HCT116 (cell line): ENCODE measurements around the gene APOL4. TPM values are rescaled to one million over a fixed set of nuclear protein-coding genes. Genes with fewer than 3 reads are reported as not detected.

Experiments
- ATAC-seq: fragments of 200-7000 bp; cut with Tn5 transposase; 2 replicates; pipeline ENCODE4 v1.9.1; 2020; ENCODE audit warnings: mild to moderate bottlenecking, moderate library complexity
- BruUV-seq: library from RNA; stranded (reverse); fragments of 400-500 nt; replicated peaks from 2 replicates; lab custom pipeline; 2021; lab: Mats Ljungman, UMichigan
- CTCF ChIA-PET: fragments of 300-600 bp; sonication (Branson Sonifier 250); formaldehyde crosslinking; loops from one replicate; lab custom pipeline; 2021; ENCODE audit warnings: antibody characterized with exemption; lab: Charles Lee
- POLR2A ChIA-PET: fragments of 300-600, 350-600 bp; sonication (Branson Sonifier 250); formaldehyde crosslinking; loops from one replicate; lab custom pipeline; 2021; ENCODE audit warnings: antibody characterized with exemption; lab: Charles Lee
- RAD21 ChIA-PET, 2 experiments: fragments of 300-600 bp; sonication (Branson Sonifier 250); formaldehyde crosslinking; loops; one replicate each; lab custom pipeline; 2023; ENCODE audit warnings: low total read pairs in 2 of 2; ENCODE audit not compliant: uncharacterized antibody in 2 of 2, unreplicated experiment in 2 of 2, low non-redundant PET in 1 of 2; lab: Charles Lee
- DNase-seq: peaks from one replicate; pipeline ENCODE4 v3.0.0-alpha.2; 2010; ENCODE audit warnings: low read depth, low spot score
- H2AFZ ChIP-seq: fragments of 200-600 bp; shearing (Covaris generic), sonication (generic); 2 replicates; pipeline ENCODE4 v1.6.1; 2017; ENCODE audit warnings: low read depth, mixed run types, mixed read lengths, antibody characterized with exemption, low read length; ENCODE audit not compliant: poor library complexity, severe bottlenecking
- H3K27ac ChIP-seq: 2 replicates; pipeline ENCODE4 v1.5.1; 2012; ENCODE audit warnings: low read depth, low read length
- H3K27me3 ChIP-seq: fragments of 200-600 bp; sonication (generic); 2 replicates; pipeline ENCODE4 v1.6.1; 2016; ENCODE audit warnings: mixed run types, low read length, mixed read lengths; ENCODE audit not compliant: insufficient read depth
- H3K36me3 ChIP-seq, 2 experiments: fragments of 200-500 bp in 1 of 2; fragments of 200-600 bp in 1 of 2; sonication (Bioruptor generic) in 1 of 2; sonication (generic) in 1 of 2; 2 replicates each; pipeline versions ENCODE4 v1.5.1 to v1.6.1; 2014 to 2016; ENCODE audit warnings: low read length in 2 of 2, inconsistent platforms in 1 of 2, mixed read lengths in 1 of 2, mixed run types in 1 of 2; ENCODE audit not compliant: insufficient read depth in 2 of 2, control insufficient read depth in 1 of 2
- H3K4me1 ChIP-seq, 2 experiments: fragments of 200-600 bp in 1 of 2; sonication (generic) in 1 of 2; 2 replicates each; pipeline versions ENCODE4 v1.5.1 to v1.6.1; 2012 to 2017; ENCODE audit warnings: low read length in 2 of 2, inconsistent platforms in 1 of 2, mild to moderate bottlenecking in 1 of 2, mixed read lengths in 1 of 2, mixed run types in 1 of 2, moderate library complexity in 1 of 2; ENCODE audit not compliant: insufficient read depth in 2 of 2, control insufficient read depth in 1 of 2
- H3K4me2 ChIP-seq: fragments of 200-600 bp; sonication (generic); 2 replicates; pipeline ENCODE4 v1.6.1; 2017; ENCODE audit warnings: mixed run types, low read length, mixed read lengths
- H3K4me3 ChIP-seq, 2 experiments: fragments of 200-600 bp in 1 of 2; sonication (generic) in 1 of 2; replicated peaks in 1 of 2; 2 replicates each; pipeline ENCODE4 v1.5.1; 2011 to 2016; ENCODE audit warnings: low read length in 2 of 2, control low read depth in 1 of 2, low read depth in 1 of 2, mild to moderate bottlenecking in 1 of 2, mixed read lengths in 1 of 2, mixed run types in 1 of 2
- H3K79me2 ChIP-seq: fragments of 200-600 bp; sonication (generic); 2 replicates; pipeline ENCODE4 v1.6.1; 2017; ENCODE audit warnings: mild to moderate bottlenecking, mixed run types, low read length, moderate library complexity, mixed read lengths; ENCODE audit not compliant: insufficient read depth
- H3K9ac ChIP-seq: fragments of 200-600 bp; sonication (generic); 2 replicates; pipeline ENCODE4 v1.6.1; 2016; ENCODE audit warnings: low read length, mixed read lengths
- H3K9me2 ChIP-seq: fragments of 200-600 bp; sonication (generic), shearing (Covaris generic); 2 replicates; pipeline ENCODE4 v1.6.1; 2017; ENCODE audit warnings: mixed run types, mild to moderate bottlenecking, moderate library complexity; ENCODE audit not compliant: insufficient read depth
- H3K9me3 ChIP-seq, 2 experiments: fragments of 200-500 bp in 1 of 2; fragments of 200-600 bp in 1 of 2; sonication (Bioruptor generic) in 1 of 2; sonication (generic) in 1 of 2; 2 replicates each; pipeline ENCODE4 v1.6.1; 2014 to 2017; ENCODE audit warnings: low read length in 2 of 2, mixed read lengths in 2 of 2, inconsistent platforms in 1 of 2, low read depth in 1 of 2, mild to moderate bottlenecking in 1 of 2, mixed run types in 1 of 2, moderate library complexity in 1 of 2; ENCODE audit not compliant: control insufficient read depth in 1 of 2, insufficient read depth in 1 of 2
- H4K20me1 ChIP-seq: fragments of 200-600 bp; sonication (generic), shearing (Covaris generic); 2 replicates; pipeline ENCODE4 v1.6.1; 2017; ENCODE audit warnings: mixed run types, mild to moderate bottlenecking, moderate library complexity; ENCODE audit not compliant: insufficient read depth
- intact Hi-C: fragments of 100-400 bp; cut with micrococcal nuclease; formaldehyde crosslinking; loops from 2 replicates; pipeline ENCODE4 v1.10.0; 2022
- total RNA-seq: library from RNA; stranded (reverse); gene quantifications from one replicate; pipeline ENCODE4 v1.2.1, GENCODE V29; 2021; ENCODE audit not compliant: unreplicated experiment
- TF ChIP-seq, protein P1 (sequence below): IDR thresholded peaks from 2 replicates; pipeline ENCODE4 v1.6.1; 2012
- TF ChIP-seq, protein P2 (sequence below): IDR thresholded peaks from 2 replicates; pipeline ENCODE4 v1.6.1; 2012; ENCODE audit warnings: low read depth
- TF ChIP-seq, protein P3 (sequence below), 3 experiments: fragments of 200-600 bp in 1 of 3; sonication (generic) in 1 of 3; IDR thresholded peaks in 2 of 3; conservative IDR thresholded peaks in 1 of 3; 2 replicates each; pipeline ENCODE4 v1.5.1; 2012 to 2017; ENCODE audit warnings: low read depth in 2 of 3, low read length in 2 of 3, antibody characterized with exemption in 1 of 3, borderline replicate concordance in 1 of 3, control low read depth in 1 of 3, mild to moderate bottlenecking in 1 of 3, mixed read lengths in 1 of 3, mixed run types in 1 of 3, moderate library complexity in 1 of 3; ENCODE audit not compliant: insufficient read depth in 1 of 3

APOL4 gene
- total RNA-seq, 1 experiment from 2014 or later, result not detected

DNA sequence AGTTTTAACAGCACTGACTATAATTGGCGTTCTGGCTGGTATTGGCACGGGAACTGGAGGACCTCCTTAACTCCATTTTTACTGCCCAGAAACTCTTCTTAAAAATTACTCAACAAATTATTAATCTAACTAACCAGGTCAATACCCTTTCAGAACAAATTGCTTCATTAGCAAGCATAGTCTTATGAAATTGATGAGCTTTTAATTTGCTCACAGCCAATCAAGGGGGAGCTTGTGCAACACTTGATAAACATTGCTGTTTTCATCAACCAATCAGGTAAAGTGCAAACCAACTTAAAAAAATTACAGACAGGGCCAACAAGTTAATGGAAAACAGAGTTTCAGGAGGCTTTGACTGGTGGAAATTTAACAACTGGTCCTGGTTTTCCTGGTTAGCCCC is 36.5 kb downstream of the APOL4 start:
- BruUV-seq, result no TSS peak
- H3K9ac ChIP-seq, result no peak overlapping the region
- TF ChIP-seq, protein P1, sequence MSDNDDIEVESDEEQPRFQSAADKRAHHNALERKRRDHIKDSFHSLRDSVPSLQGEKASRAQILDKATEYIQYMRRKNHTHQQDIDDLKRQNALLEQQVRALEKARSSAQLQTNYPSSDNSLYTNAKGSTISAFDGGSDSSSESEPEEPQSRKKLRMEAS, result no peak
- TF ChIP-seq, protein P2, sequence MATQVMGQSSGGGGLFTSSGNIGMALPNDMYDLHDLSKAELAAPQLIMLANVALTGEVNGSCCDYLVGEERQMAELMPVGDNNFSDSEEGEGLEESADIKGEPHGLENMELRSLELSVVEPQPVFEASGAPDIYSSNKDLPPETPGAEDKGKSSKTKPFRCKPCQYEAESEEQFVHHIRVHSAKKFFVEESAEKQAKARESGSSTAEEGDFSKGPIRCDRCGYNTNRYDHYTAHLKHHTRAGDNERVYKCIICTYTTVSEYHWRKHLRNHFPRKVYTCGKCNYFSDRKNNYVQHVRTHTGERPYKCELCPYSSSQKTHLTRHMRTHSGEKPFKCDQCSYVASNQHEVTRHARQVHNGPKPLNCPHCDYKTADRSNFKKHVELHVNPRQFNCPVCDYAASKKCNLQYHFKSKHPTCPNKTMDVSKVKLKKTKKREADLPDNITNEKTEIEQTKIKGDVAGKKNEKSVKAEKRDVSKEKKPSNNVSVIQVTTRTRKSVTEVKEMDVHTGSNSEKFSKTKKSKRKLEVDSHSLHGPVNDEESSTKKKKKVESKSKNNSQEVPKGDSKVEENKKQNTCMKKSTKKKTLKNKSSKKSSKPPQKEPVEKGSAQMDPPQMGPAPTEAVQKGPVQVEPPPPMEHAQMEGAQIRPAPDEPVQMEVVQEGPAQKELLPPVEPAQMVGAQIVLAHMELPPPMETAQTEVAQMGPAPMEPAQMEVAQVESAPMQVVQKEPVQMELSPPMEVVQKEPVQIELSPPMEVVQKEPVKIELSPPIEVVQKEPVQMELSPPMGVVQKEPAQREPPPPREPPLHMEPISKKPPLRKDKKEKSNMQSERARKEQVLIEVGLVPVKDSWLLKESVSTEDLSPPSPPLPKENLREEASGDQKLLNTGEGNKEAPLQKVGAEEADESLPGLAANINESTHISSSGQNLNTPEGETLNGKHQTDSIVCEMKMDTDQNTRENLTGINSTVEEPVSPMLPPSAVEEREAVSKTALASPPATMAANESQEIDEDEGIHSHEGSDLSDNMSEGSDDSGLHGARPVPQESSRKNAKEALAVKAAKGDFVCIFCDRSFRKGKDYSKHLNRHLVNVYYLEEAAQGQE, result no peak
- TF ChIP-seq, protein P3, sequence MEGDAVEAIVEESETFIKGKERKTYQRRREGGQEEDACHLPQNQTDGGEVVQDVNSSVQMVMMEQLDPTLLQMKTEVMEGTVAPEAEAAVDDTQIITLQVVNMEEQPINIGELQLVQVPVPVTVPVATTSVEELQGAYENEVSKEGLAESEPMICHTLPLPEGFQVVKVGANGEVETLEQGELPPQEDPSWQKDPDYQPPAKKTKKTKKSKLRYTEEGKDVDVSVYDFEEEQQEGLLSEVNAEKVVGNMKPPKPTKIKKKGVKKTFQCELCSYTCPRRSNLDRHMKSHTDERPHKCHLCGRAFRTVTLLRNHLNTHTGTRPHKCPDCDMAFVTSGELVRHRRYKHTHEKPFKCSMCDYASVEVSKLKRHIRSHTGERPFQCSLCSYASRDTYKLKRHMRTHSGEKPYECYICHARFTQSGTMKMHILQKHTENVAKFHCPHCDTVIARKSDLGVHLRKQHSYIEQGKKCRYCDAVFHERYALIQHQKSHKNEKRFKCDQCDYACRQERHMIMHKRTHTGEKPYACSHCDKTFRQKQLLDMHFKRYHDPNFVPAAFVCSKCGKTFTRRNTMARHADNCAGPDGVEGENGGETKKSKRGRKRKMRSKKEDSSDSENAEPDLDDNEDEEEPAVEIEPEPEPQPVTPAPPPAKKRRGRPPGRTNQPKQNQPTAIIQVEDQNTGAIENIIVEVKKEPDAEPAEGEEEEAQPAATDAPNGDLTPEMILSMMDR (IDR thresholded peaks at IDR 0.05 in 2 of 3, conservative IDR thresholded peaks at IDR 0.05 in 1 of 3; ENCODE audit: borderline replicate concordance in 1 of 3, insufficient read depth in 1 of 3, low read depth in 2 of 3, low read length in 2 of 3), result no peak
- TF ChIP-seq, all 23 proteins: peak for 0
- ATAC-seq (no peak), DNase-seq (no peak)
- no peak overlapping the region for H3K4me2 ChIP-seq
- no peak overlapping the region for H2AFZ ChIP-seq
- H3K9me3 ChIP-seq, result no peaks in the 10 kb centered on the region
- no peaks in the 10 kb centered on the region for H3K36me3 ChIP-seq
- POLR2A ChIA-PET, result no interaction called here
- no peaks in the 10 kb centered on the region for H4K20me1 ChIP-seq
- no peak overlapping the region for H3K27ac ChIP-seq
- no peaks in the 10 kb centered on the region for H3K79me2 ChIP-seq
- H3K4me1 ChIP-seq, result no peaks in the 10 kb centered on the region
- H3K9me2 ChIP-seq, result no peaks in the 10 kb centered on the region
- CTCF ChIA-PET, result no interaction called here
- RAD21 ChIA-PET, result no interaction called here
- H3K27me3 ChIP-seq, result peaks cover 4% of the 10 kb centered on the region; the same call in 1 of the 2 replicates
- intact Hi-C loops, result no loop called here
- no peak overlapping the region for H3K4me3 ChIP-seq
